ENCODE results near the gene RUNDC3A. TPM values are rescaled to one million over a fixed set of nuclear protein-coding genes. Genes with fewer than 3 reads are reported as not detected.
A peak's percentile ranks its signal among the peaks of the same experiment; 100 is the strongest.

RUNDC3A gene
- total and polyA plus RNA-seq, 4 donors, result 0.61 to 4.9 (median 0.80) TPM

- peak overlapping the region in 1 of 2 donors; percentile 9 for H3K9ac ChIP-seq (ENCODE audit: insufficient read depth in 1 of 2, low read length in 2 of 2)
- no peak overlapping the region for H3K4me3 ChIP-seq
- peak; percentile 57 to 70 (median 70) for DNase-seq
- H3K27me3 ChIP-seq (ENCODE audit: control insufficient read depth in 3 of 3, insufficient read depth in 3 of 3, low read length in 2 of 3), result peaks cover 0 to 3% (median 0%) of the 10 kb centered on the region in 3 donors
- peaks cover 0 to 3% (median 0%) of the 10 kb centered on the region in 4 donors for H3K36me3 ChIP-seq (ENCODE audit: control insufficient read depth in 4 of 4, insufficient read depth in 4 of 4, low read length in 4 of 4)
- 48 to 58% methylated on average over 10 to 11 of the region's 11 CpGs for WGBS, 2 donors
- ATAC-seq (ENCODE audit: insufficient read depth, low FRiP score), result no peak
- H3K27ac ChIP-seq (ENCODE audit: low read depth in 1 of 2, low read length in 1 of 2), result no peak overlapping the region
- TF ChIP-seq, protein P1, sequence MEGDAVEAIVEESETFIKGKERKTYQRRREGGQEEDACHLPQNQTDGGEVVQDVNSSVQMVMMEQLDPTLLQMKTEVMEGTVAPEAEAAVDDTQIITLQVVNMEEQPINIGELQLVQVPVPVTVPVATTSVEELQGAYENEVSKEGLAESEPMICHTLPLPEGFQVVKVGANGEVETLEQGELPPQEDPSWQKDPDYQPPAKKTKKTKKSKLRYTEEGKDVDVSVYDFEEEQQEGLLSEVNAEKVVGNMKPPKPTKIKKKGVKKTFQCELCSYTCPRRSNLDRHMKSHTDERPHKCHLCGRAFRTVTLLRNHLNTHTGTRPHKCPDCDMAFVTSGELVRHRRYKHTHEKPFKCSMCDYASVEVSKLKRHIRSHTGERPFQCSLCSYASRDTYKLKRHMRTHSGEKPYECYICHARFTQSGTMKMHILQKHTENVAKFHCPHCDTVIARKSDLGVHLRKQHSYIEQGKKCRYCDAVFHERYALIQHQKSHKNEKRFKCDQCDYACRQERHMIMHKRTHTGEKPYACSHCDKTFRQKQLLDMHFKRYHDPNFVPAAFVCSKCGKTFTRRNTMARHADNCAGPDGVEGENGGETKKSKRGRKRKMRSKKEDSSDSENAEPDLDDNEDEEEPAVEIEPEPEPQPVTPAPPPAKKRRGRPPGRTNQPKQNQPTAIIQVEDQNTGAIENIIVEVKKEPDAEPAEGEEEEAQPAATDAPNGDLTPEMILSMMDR (IDR thresholded peaks at IDR 0.05; ENCODE audit: control extremely low read depth, extremely low read depth), result no peak
- H3K9me3 ChIP-seq (ENCODE audit: control insufficient read depth in 4 of 4, insufficient read depth in 3 of 4, low read length in 3 of 4), result no peaks in the 10 kb centered on the region
- H3K4me1 ChIP-seq (ENCODE audit: control insufficient read depth in 5 of 5, insufficient read depth in 5 of 5, low read length in 5 of 5), result peaks cover 0 to 30% (median 9%) of the 10 kb centered on the region in 5 donors
Measured at GRCh38 chr17:44361292-44362260, 53.2 kb downstream of the RUNDC3A start.

DNA sequence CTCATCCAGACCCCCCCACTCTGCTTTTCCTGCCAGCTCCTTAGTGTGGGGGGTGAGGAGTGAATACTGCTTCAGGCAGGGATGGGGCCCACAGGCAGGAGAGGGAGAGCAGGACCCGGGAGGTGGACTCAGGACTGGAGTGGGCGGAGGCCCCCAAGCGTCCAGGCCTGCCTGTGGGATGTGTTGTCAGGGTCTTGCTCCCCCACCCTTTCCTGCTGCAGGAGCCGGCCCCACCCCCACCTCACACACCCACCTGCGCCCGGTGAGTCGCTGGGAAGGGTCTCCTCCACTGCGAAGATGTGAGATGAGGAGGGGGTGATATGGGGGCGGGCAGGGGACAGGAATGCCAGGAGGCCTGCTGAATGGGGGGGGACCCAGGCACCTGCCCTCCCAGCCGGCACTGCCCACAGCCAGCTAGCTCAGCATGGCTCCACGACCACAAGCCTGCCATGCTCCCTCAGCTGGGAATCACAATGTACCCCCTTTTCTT, 54.1 kb downstream of the RUNDC3A start:
- TF ChIP-seq, protein P1 (IDR thresholded peaks at IDR 0.05; ENCODE audit: control extremely low read depth, extremely low read depth), result no peak
- Histone ChIP-seq H3K4me1 (ENCODE audit: control insufficient read depth in 5 of 5, insufficient read depth in 5 of 5, low read length in 5 of 5) (peaks cover 0 to 31% (median 9%) of the 10 kb centered on the region in 5 donors), H3K9me3 (ENCODE audit: control insufficient read depth in 4 of 4, insufficient read depth in 3 of 4, low read length in 3 of 4) (no peaks in the 10 kb centered on the region), H3K36me3 (ENCODE audit: control insufficient read depth in 4 of 4, insufficient read depth in 4 of 4, low read length in 4 of 4) (peaks cover 0 to 3% (median 0%) of the 10 kb centered on the region in 4 donors), H3K4me3 (no peak overlapping the region), H3K9ac (ENCODE audit: insufficient read depth in 1 of 2, low read length in 2 of 2) (peak overlapping the region; percentile 11 to 32), H3K27me3 (ENCODE audit: control insufficient read depth in 3 of 3, insufficient read depth in 3 of 3, low read length in 2 of 3) (peaks cover 0 to 3% (median 0%) of the 10 kb centered on the region in 3 donors), H3K27ac (ENCODE audit: low read depth in 1 of 2, low read length in 1 of 2) (no peak overlapping the region)
- DNase-seq, result peak in 2 of 3 donors; percentile 36 to 59
- no peak for ATAC-seq (ENCODE audit: insufficient read depth, low FRiP score)
- WGBS, 2 donors, result 24 to 30% methylated on average over 7 to 11 of the region's 11 CpGs

DNA sequence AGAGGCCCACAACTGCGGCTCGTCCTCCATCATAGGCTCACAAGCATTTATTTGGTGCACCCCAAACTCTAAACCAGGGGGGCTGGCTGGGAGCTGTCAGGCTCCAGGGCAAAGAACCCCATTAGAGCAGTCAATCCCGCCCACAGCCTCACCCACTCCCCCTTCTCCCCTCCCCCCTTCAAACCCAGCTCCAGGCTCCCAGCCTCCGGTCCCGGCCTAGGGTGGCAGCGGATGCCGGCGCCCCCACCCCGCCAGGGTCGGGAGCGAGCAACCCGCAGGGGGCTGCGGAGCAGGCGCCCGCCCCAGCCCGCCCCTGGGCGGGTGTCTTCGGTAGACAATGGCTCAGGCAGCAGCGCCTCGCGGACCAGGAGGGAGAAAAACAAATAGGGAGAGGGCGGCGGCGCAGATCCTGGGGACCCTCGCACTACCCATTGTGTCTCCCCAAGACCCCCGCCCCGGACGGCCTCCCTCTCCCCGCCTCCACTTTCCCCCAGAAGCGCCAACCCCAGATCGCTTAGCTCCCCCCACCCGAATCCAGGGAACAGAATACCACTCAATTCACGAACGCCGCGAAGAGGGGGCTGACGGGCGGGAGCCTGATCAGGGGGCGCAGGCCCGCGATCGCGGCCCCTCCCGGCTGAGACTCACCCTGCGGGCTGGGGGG, 54.7 kb downstream of the RUNDC3A start:
- TF ChIP-seq, protein P1 (IDR thresholded peaks at IDR 0.05; ENCODE audit: control extremely low read depth, extremely low read depth), result no peak
- Histone ChIP-seq H3K27ac (ENCODE audit: low read depth in 1 of 2, low read length in 1 of 2) (no peak overlapping the region), H3K4me3 (peak overlapping the region; percentile 37), H3K9ac (ENCODE audit: insufficient read depth in 1 of 2, low read length in 2 of 2) (peak overlapping the region; percentile 11 to 32), H3K36me3 (ENCODE audit: control insufficient read depth in 4 of 4, insufficient read depth in 4 of 4, low read length in 4 of 4) (peaks cover 0 to 3% (median 0%) of the 10 kb centered on the region in 4 donors), H3K4me1 (ENCODE audit: control insufficient read depth in 5 of 5, insufficient read depth in 5 of 5, low read length in 5 of 5) (peaks cover 0 to 34% (median 9%) of the 10 kb centered on the region in 5 donors), H3K27me3 (ENCODE audit: control insufficient read depth in 3 of 3, insufficient read depth in 3 of 3, low read length in 2 of 3) (peaks cover 0 to 3% (median 0%) of the 10 kb centered on the region in 3 donors), H3K9me3 (ENCODE audit: control insufficient read depth in 4 of 4, insufficient read depth in 3 of 4, low read length in 3 of 4) (no peaks in the 10 kb centered on the region)
- ATAC-seq (ENCODE audit: insufficient read depth, low FRiP score) (no peak), DNase-seq (peak; percentile 46 to 70 (median 62))
- 0 to 1% methylated on average over 29 to 45 of the region's 45 CpGs for WGBS, 2 donors

All from lung (tissue), 12 donors.